ENCODE results near the gene CUBN.

CUBN gene

DNA sequence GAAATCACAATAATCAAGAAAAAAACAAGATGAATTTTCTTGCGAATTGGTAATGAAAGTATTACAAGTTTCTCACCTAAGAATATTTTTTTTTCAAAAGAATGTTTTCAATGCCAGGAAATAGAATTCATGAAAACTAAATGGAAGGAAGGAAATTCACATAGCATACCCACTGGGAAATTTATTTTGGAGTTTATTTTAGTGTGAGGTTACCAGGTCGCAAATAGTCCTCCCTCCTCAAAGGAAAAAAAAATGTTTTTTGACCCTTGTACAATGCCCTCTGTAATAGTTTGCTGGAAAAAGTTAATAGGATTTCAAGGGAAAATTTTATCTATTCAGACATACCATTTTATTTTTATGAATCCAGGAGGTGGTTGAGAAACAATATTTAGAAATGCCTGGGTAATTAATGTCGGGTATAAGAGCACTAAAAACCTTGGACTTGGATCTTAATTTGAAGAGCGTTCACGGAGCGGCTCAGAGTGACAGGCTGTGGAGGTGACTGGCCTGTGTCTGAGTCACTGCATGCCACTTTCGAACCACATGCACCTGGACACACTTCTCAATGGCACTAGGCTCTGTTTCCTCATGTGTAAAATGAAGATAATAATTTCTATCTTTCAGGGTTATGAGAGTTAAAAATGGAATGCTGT lies 28.2 kb downstream of the CUBN start:
- DNase-seq, result no peak

DNA sequence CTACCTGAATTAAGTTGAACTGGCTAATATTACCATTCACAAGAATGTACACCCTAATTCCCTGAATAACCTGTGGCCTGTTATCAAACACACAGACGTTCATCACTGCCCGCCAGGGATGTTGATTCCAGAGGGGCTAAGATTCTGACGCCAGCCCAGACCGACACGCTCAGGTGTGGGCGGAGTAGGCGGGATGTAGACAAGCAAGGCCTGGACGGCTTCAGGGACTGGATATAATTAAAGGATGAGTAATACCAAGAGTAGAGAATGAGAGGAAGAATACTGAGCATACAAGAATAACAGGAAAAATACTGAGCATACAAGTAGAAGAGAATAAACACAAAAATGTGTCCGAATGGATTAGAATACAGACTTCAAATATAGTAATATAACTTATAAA lies 29.0 kb downstream of the CUBN start:
- DNase-seq, result no peak

DNA sequence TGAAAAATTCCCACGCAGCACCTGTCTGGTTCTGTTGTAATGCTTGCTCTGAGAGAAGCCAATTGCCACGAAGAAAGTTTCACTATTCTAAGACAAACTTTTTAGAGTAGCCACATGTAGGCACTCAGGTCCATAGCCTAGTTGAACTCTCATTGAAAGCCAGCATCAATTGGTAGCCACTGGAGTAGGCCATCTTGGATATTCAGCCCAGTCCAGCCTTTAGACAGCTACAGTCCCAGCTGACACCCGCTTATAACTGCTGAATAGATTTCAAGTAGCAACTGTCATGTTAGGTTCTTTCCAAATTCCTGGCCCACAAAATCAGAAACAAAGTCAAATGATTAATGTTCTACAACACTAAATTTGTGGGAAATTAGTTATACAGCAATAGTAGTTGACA lies 31.6 kb downstream of the CUBN start:
- DNase-seq, result no peak

DNA sequence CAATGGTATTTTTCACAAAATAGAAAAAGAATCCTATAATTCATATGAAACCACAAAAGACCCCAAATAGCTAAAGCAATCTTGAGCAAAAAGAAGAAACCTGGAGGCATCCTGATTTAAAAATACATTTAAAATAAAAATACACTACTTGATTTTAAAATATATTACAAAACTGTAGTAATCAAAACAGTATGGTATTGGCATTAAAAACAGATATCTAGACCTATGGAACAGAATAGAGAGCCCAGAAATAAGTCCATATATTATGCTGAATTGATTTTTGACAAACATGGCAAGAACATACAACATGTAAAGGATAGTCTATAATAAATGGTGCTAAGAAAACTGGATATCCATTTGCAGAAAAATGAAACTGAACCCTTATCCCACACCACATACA lies 34.8 kb downstream of the CUBN start:
- DNase-seq, result no peak

DNA sequence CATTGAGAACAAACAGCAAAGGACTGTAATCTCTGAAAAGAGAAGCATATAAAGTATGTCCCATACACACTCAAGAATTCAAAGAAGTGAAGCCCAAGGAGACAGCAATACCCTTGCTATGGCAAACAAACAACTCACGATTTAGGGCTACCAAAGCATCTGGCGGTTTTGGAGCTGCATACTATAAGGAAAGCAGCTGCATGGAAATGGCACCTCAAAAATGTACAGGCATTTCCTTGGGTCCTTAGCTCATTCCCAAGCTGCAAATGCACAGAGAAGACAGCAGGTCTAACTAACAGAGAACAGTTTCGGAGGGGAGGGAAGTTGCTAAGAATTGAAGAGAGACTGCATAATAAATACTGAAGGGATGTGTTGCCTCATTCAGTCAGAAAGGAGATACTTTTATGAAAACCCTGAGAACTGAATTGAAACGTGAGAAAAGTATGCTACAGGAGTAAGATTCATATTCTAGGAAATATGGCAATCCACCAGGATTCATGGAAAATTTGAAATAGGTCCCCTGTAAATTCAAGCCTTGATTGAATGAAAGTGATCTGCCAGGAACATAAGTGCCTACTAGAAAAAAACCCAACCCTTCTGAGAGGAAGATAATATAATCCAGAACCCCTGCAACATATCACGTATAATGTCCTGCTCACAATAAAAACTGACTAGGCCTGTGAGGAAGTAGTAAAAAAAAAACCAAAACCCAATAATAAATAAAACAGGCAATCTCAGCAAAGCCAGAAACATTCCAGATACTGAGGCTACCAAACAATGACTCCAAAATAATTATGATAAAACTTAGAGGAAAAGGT lies 36.4 kb downstream of the CUBN start:
- no peak for DNase-seq

DNA sequence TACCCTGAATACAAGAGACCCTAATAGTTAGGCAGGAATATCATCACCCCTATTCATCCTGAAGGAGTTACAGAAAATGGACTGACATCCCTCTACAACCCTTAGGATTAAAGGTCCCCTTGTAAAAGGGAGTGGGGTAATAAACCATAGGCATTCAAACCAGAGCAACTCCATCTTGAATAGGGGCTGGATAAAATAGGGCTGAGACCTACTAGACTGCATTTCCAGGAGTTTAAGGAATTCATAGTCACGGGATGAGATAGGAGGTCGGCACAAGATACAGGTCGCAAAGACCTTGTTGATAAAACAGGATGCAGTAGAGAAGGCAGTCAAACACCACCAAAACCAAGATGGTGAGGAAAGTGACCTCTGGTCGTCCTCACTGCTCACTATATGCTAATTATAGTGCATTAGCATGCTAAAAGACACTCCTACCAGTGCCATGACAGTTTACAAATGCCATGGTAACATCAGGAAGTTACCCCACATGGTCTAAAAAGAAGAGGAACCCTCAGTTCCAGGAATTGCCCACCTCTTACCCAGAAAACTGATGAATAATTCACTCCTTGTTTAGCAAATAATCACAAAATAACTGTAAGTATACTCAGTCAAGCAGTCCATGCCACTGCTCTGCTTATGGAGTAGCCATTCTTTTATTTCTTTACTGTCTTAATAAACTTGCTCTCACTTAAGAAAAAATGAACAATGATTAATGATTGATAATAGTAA lies 37.2 kb downstream of the CUBN start:
- peak; percentile 5 for DNase-seq

DNA sequence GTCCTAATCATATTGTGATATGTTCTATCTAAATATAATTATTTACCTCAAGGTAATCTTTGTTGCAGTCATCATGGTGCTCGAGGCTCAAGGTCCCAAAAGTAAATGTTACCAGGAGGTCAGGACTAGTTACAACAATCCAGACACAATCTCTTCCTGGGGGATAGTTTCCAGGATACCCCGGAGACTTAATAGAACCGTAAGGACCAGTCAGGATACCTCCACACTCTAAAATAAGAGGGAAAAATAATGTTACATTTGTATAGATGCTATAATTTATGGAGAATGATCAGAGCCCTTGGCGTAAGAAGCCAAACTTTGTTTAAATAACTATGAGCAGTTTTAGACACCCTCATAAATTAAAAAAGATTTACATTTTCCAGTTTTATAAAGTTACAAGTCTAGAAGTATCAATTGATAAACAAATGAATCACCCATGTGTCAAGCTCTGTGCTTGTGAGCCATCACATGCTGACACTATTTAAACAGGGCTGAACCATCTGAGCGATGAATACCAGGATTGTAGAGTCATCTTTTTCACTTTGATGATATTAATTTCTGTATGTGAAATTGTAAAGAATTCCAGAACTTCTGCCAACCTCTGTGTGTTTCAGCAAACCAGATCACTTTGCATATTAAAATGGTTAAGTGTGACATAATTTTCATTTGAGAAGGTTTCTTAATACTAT lies 41.3 kb downstream of the CUBN start:
- no peak for DNase-seq

DNA sequence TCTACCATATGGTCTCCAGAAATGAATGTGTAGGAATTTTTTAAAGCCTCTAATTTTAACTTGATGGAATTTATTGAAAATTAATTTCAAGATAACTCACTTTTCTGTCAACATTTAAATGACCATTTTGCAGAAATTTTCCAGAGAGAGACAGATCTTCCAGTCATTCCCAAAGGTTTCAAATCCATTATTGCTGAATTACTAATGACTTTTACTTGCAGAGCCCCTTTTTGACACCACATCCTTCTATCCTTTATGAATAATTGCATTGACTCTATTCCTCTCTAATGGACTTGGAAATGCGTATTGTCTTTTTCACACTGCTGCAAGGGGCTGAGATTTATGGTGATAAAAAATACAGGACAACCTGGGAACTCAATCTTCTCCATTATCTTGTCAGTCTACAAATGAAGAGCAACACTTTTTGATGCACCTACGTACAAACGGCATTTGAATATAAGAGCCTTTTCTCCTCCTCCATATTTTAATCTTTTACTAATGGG lies 42.7 kb downstream of the CUBN start:
- DNase-seq, result no peak

DNA sequence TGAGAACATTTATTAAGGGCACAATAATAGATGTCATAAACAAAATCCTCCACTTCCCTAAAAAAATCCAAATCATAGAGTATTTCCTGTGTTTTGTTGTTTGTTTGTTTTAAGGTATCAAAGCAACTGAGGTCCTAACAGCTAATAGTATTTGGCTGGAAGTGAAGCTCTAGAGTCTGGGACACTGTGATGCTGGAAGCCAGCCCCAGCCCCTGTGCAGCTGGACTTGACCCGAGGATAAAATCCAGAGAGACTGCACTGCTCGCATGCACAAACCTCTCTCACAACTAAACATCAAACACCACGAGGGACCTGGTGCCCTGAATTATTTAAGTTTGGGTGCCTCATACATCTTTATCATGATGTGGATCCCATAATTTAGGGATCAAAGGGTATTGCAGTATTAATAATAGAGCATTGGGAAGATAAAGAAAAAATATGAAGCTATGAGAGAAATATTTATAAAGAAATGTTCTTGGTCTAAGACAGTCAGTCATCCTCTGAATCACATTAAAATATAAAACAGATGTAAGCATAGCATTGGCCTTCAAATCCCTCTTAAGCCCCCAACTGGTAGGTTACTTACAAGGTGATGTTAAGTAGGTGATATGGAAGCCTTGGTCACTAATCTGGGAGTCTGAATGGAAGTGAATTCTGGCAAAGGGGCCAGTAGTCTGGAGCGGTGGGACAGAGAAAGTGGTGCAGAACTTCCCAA lies 44.4 kb downstream of the CUBN start:
- DNase-seq, result no peak

DNA sequence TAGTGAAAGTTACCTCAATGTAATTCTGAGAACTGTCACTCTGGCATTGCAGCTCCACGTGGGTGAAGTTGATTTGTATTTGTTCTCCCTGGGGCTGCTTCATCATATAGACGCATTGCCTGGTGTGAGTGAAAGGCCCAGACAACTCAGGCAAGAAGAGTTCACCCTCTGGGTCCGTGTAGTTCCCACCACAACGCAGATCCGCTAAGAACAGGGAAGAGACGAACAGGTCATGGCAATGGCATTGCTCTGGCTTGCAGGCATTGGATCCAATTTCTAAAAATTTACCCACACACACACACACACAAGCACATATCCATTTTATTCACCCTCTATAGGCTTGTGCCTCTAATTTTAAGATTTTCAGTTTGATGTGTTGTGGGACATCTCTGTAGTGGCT lies 45.4 kb downstream of the CUBN start:
- DNase-seq, result no peak

DNA sequence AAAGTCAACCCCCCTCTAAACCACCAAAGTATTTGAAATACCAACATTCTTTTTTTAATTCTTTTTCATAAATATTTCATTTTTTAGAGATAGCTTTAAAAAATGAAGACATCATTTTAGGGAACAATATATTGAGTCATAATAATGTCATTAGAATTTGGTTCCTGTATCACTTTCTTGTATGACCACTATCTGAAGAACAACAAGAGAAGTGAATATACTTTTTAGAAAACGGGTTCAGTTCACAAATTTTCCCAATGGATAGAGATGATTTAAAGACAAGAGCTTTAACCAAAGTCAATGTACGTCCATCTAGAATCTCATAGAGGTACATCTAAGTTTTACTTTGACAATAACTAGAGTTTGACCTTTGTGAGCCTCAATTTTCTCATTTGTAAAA lies 48.2 kb downstream of the CUBN start:
- no peak for DNase-seq

DNA sequence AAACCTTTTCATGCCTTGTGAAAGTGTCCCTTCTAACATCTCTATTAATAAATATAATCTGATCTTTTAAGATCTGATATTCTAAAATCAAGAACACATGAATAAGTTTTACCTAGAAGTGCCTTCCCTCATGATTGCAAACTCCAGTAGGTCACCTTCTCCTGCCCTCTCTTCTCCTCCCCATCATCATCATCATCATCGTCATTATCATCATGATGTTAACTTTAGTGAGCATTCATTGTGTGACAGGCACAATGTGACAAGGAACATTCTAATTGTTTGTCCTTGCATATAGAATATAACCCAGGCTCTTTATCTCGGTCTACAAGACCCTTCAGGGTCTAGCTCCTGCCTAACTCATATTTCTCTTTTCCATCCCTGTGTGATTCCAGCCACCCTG lies 51.7 kb downstream of the CUBN start:
- no peak for DNase-seq

DNA sequence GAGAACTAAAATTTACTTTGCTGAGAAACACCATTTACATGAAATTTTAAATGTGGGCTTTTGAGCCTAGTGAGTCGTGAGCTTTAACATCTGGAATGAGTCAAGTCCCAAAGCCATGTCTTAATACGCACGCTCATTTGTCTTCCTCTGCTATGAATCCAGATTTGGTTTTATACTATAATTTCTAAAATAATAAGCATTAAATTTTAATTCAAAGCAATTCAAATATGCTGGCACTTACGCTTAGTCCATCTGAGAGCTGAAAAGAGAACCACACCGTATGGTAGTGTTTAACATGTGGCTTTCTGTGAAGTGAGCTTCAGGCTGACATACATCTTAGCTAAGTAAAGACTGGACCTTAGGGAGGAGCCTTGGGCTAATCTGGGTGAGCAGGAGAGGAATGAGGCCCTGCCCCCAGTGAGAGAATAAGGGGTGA lies 52.2 kb downstream of the CUBN start:
- no peak for DNase-seq

DNA sequence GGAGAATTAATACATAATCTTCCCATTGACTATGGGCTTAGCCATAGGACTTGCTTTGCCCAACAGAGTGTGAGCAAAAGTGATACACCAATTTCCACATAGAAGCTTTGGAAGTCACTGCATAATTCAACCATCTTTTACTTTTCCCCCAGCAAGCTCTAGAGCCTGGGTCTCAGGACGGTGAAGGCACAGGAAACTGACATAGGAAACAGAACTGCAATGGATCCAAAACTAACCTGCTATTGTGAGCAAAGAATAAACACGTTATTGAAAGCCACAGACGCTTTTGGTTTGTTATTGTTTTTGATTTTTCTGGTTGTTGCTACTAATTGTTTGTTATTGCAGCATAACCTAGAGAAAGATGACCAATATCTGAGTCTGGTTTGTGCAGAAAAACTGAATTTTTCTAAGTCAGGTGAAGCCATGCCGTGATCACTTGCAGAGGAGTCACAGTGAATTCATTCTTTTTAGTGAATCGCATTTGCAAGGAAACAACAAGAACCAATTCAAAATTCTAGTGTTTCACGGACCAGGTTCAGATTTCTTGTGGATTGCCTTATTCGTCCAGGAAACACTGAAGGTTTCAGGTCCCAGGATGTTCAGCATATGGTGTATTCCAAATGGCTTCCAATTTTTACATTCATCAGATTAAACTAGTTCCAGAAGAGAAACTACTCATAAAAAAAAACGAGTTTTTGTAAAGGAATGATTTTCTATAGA lies 52.8 kb downstream of the CUBN start:
- DNase-seq, result no peak

DNA sequence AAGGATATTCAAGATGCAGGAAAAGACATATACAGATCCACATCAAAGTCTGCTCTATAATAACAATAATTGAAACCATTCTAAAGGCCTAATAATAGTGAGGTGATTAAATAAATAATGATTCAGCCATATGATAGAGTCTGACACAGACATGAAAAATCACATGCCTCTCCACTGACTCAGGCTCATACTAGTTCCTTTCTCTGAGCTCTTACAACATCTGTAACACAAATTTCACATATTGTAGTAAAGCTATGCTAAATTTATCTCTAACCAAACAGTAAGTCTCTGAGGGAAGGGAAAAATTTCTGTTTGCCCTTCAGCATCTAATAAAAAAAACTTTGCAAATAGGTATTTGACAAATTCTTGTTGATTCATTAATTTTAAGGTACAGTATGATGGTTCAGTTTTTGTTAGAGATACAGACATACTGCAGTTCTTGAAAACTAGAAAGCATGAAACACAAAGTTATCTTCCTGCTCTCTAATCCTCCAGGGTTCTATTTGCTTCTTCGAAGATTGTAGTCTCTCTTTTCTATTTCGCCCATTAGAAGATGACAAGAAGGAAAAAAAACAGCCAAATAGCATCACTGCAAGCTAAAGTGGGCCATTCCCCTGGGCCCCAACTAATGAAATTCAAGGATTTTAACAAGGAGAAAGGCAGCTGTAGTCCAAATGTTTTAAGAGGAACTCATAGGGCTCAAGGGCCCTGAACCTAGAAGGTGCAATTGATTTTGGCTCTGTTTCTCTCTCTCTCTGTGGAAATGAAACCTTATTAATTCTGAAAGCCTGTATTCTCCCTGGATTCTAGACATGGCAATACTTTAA lies 53.9 kb downstream of the CUBN start:
- DNase-seq, result no peak

DNA sequence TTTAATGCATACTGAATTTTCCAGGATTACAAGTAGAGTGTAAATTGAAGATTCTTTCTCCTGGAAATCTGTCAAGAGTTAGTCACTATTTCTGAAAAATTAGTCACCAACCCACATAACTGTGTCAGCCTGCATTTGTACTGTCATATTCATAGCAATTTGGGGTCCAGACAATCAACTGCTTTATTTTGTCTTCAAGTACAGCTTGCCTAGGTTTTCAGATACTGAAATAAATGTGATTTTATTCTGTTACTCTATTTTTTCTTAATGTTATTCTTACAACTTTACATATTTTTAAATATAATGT lies 55.1 kb downstream of the CUBN start:
- DNase-seq, result peak; percentile 52

DNA sequence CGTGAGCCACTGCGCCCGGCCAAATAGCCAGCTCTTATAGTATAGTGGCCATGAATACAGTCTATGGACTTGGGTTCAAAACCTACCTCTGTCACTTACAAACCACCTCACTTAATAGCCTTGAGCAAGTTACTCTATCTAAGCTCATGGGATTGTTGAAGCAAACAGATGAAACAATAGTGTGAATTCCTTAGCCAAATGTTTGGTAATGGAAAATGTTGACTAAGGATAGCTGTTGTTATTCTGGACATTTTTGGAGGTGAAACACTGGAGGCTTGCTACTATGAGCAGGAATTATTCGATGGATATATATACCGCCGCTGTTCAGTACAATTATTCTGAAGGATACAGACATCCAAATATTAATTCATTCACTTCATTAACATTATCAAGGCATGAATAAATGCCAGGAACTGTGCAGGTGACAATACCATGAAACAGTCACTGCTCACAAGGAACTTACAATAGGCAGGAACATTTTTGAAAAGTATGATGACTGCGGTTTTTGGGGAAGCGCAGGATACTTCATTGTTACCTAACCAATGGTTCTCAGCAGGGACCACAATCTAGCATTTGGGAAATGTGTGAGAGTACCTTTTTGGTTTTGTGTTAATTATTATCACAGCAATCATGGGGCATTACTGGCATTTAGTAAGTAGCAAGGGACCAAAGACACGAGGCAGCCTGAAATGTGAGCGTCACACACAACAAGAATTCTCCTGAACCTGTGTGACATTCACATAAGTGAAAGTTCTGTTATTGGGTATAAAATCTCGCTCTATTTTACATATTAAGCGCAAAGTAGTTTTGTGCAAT lies 55.7 kb downstream of the CUBN start:
- no peak for DNase-seq

DNA sequence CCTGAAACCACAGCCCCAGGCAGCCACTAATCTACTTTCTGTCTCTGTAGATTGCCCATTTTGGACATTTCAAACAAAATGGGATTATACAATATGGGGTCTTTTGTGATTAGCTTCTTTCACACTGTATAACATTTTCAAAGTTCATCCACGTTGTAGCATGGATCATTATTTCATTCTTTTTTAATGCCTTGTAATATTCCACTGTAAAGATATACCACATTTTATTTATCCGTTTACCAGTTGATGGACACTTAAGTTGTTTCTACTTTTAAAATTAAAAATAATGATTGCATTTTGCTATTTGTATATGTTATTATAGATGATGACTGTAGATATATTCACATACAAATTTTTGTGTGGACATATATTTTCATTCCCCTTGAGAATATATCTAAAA lies 60.7 kb downstream of the CUBN start:
- DNase-seq, result no peak

DNA sequence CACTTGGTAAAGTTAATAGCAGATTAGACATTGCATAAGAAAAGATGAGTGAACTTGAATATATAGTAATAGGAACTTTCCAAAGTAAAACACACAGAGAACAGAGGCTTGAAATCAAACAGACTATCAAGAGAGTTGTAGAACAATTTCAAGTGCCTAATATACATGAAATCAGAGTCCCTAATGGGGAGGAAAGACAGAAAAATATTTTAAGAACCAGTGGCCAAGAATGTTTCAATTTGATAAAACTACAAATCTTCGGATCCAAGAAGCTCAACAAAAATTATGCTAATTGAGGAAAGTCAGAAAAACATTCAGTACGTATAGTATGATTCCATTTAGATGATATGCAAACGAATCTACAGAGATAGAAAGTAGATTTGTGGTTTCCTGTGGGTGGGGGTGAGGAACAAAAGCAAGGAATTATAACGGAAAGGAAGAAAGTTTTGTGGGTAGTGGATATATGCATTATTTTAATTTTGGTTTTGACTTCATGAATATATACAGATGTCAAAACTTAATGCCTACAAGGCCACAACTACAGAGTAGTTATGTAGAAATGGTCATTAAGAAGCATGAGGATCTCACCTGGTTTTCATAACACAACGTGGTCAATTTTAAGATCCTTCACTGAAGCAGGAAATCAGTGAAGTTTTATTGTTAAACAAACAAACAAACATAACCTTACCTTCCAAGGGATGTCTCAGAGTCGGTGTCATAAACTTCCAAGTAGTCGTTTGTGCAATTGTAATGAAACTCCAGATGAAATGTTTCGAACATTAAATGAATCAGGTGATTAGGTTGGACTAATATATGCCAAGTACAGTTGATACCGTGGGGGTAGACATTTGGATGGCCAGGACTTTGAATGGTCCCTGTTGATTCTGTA lies 62.0 kb downstream of the CUBN start:
- peak; percentile 15 for DNase-seq

Data from activated CD4-positive, alpha-beta T cell treated with anti-CD3 and anti-CD28 coated beads, Interleukin-2, amount 50 U/mL, for 16 hours (primary cell).